SK-N-MC (cell line): ENCODE data around the gene PCDHA7.

ENCODE experiments used
- EZH2 ChIP-seq: fragments of 200-600 bp; sonication (generic); IDR thresholded peaks from one replicate; pipeline ENCODE4 v1.6.1; 2017; ENCODE audit warnings: antibody characterized with exemption
- FOXP2 ChIP-seq: optimal IDR thresholded peaks from 2 replicates; pipeline ENCODE3; 2011; ENCODE audit warnings: mild to moderate bottlenecking, moderate library complexity; ENCODE audit not compliant: insufficient read depth; ENCODE audit errors: extremely low read length, control extremely low read depth

DNA sequence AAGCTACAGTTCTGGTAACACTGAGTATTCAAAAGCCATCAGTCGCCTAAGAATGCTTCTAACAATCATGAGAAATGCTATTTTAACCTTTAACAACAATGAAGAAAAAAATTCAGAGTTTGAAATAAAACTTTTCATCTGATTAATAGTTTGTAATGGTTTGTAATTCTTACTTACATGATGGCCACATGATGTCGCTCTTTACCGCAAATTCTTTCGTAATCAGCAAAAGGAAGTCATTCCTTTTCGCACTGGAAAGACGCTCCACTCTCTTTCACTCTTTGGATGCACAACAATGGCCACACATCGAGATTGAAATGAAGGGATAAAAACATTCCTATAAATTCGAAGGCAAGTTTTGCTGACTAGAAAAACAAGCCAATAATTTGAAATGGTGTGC lies at the start of gene PCDHA7:
- TF ChIP-seq EZH2 (no peak), FOXP2 (no peak)
